ENCODE measurements around the gene RSPO4.
"Not testable (repeated sequence)": the region's sequence is repeated elsewhere in the genome, so short reads cannot be mapped to it uniquely, and the experiment has no call there.

The RSPO4 gene
- total RNA-seq: 0.04 to 0.26 reads per million in 2 donors

- no peak for DNase-seq
Observed at GRCh38 chr20:1001911-1002681, at the start of gene RSPO4. Gene RSPO4 (minus strand): TSS chr20:1002311. CDS start chr20:1002164, 147 bp downstream.

- no peak for DNase-seq
Observed at GRCh38 chr20:1050440-1050839, 48.3 kb upstream of the RSPO4 start.

GRCh38 chr20:1045860-1046418 lies 43.8 kb upstream of the RSPO4 start:
- DNase-seq: no peak

GRCh38 chr20:1041845-1042390 lies 39.8 kb upstream of the RSPO4 start:
- no peak for DNase-seq

GRCh38 chr20:1038205-1038604 lies 36.1 kb upstream of the RSPO4 start:
- DNase-seq: no peak

GRCh38 chr20:1037039-1037438 lies 34.9 kb upstream of the RSPO4 start:
- no peak for DNase-seq

GRCh38 chr20:1035466-1035865 lies 33.4 kb upstream of the RSPO4 start:
- no peak for DNase-seq

GRCh38 chr20:1034415-1034789 lies 32.3 kb upstream of the RSPO4 start:
- DNase-seq: no peak

GRCh38 chr20:1033751-1034414 lies 31.8 kb upstream of the RSPO4 start:
- DNase-seq: no peak

GRCh38 chr20:1029980-1030379 lies 27.9 kb upstream of the RSPO4 start:
- DNase-seq: no peak

GRCh38 chr20:1026214-1026613 lies 24.1 kb upstream of the RSPO4 start:
- not testable (repeated sequence) for DNase-seq

- DNase-seq: no peak
Observed at GRCh38 chr20:1022871-1023270, 20.8 kb upstream of the RSPO4 start.

GRCh38 chr20:1020614-1021013 lies 18.5 kb upstream of the RSPO4 start:
- DNase-seq: no peak

GRCh38 chr20:1019344-1019743 lies 17.2 kb upstream of the RSPO4 start:
- DNase-seq: no peak

GRCh38 chr20:1017677-1018076 lies 15.6 kb upstream of the RSPO4 start:
- no peak for DNase-seq

- no peak for DNase-seq
Observed at GRCh38 chr20:1015181-1015580, 13.1 kb upstream of the RSPO4 start.

GRCh38 chr20:1014471-1014870 lies 12.4 kb upstream of the RSPO4 start:
- no peak for DNase-seq

GRCh38 chr20:1013566-1014340 lies 11.6 kb upstream of the RSPO4 start:
- DNase-seq: no peak

GRCh38 chr20:1012359-1013168 lies 10.5 kb upstream of the RSPO4 start:
- no peak for DNase-seq

GRCh38 chr20:1010659-1011058 lies 8.5 kb upstream of the RSPO4 start:
- DNase-seq: no peak

GRCh38 chr20:1005452-1006027 lies 3.4 kb upstream of the RSPO4 start:
- DNase-seq: no peak
